ENCODE results near the gene CEP63.

CEP63 gene

DNA sequence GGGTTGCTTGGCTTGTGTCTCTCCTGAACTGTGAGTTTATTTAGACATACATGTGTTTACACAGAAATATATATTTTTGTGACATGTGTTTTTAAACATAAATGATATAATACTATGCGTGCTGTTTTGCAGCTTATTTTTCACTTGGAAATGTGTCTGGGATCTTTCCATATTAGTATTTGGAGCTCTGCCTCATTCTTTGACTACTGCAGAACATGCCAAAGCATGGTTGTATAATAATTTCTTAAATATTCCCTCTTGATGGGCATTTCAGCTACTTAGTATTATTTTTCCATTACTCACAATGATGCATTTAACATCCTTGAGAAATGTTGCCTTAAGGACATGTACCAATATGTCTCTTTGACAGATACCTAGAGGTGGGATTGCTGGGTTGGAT lies 19.5 kb upstream of the CEP63 start:
- FAIRE-seq (no peak), DNase-seq (ENCODE audit: insufficient read length, low spot score) (no peak)

DNA sequence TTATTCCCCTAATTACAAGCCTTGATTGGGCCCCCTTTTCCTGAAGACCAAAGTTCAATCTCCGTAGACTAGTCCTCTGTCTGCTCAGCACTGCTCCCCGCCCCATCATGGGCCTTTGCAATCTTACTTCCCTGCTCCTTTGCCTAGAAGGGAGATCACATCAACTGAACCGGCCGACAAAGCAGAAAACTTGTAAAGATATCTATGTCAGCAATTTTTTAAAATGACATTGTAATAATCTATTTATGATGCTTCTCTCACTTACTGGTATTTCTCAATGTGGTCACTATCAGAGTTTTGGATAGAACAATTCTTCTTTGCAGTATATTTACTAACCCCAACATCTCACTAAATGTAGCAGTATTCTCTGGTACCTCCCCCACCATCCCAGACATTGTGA lies 17.3 kb upstream of the CEP63 start:
- DNase-seq (ENCODE audit: insufficient read length, low spot score) (no peak), FAIRE-seq (no peak)

DNA sequence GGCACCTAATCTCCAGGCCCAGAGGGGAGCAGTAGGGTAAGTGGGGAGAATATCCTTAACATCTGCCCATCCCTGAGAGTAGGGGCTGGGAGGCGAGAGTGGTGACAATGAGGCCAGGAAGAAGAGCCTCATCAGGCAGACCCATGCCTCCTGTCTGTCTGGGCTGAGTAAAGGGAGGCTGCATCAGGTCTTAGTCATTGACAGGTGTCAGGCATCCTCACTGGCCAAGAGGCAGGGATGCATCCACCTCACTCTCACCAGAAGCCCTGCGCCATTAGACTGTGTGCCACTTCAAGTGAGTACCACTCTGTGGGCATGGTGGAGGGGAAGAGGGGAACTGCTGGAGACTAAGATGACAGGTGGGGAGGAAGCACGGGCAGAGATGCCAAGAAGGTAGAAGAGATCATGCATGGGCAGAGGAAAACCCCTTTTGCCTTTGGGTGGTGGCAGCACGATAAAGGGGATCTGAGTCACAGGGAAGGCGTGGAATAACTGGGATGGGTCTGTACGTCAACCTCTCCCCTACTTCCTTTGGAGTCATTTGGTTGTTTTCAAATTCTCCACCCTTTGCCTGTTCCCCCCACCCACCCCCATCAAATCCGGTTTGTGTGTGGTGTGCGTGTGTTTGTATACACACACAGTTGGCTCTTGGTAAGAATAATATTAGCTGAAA lies 14.2 kb upstream of the CEP63 start:
- DNase-seq (ENCODE audit: insufficient read length, low spot score) (no peak), FAIRE-seq (no peak)

DNA sequence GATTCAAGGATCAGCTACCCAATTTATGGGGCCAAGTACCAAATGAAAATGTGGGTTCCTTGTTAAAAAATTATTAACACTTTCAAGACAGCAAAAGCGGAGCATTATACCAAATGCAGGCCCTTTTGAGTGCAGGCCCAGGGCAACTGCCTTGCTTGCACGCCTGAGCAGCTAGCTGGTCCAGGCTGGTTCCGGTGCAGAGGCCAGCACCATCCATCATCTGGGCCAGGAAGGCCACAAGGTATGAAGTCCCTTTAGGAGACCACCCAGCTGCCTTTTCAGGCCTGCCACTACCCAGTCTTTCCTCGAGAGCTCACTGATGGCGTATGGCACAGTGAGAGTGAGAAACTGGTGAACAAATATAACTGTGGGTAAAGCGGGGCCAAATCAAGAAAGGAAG lies 13.0 kb upstream of the CEP63 start:
- no peak for FAIRE-seq
- no peak for DNase-seq (ENCODE audit: insufficient read length, low spot score)

DNA sequence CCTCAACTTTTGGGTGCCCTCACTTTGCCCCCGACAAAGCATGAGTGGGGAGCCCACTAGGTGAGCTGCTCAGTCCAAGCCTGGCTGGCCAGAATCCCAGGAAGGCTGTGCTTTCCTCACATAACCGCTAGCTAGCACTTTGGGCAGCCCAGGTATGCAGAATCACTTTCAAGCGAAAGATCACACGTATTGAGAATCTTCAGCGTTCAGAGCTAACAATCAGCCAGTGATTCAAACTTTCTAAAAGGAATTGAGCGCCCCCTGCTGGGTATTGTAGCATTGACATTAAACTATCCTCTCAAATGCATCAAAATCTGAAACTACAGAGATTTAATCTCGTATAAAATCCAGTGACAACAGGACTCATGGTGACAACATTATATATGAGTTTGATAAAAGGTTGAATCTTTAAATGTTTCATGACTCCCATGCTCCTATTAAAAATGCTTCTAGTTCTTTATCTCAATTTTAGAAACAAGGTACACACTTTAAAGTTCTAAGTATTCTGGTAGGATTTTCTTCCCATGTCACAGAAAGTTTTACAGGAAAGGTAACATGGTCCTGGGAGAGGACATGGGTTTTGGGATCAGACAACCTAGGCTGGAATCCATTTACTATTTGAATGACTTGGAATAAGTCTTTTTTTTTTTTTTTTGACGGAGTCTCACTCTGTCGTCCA lies 11.8 kb upstream of the CEP63 start:
- FAIRE-seq (peak; percentile 93), DNase-seq (ENCODE audit: insufficient read length, low spot score) (no peak)

DNA sequence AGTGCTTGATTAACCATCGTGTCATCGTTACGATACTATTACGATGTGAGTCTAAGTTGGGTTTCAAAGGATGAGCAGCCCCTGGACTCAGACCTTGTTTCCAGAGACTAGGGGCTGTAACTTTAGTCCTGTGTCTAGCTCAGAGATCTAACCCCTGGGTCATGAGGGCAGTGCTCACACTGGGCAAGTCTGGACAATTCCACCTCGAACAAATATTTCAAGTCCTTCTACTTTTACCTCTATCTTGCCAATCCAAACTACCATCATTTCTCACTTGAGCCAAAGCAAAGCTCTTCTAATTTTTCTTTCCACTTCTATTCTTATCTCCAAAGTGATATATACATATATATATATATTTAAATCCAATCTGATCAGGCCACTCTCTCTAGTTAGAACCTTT lies 10.9 kb upstream of the CEP63 start:
- no peak for FAIRE-seq

DNA sequence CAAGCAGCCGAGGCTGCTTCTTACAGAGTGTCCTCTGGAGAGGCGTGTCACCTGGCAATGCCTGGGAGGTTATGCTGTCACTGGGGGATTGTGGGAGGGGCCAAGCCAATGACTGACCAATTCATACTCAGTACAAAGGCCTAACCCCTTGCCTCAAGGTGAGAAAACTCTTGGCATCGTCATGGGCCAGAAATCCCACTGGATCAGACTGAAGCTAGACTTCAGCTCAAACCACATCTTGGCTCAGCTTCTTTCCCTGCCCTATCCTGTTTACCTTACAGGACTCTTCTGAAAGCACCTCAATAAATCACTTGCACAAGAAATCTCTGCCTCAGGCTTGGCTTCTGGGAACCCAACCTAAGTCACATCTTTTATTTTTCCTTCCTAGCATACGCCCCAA lies 9.6 kb upstream of the CEP63 start:
- FAIRE-seq, result no peak

More for the DNA sequence above, 10.9 kb upstream of the CEP63 start:
- no peak for DNase-seq (ENCODE audit: insufficient read length, low spot score)

DNA sequence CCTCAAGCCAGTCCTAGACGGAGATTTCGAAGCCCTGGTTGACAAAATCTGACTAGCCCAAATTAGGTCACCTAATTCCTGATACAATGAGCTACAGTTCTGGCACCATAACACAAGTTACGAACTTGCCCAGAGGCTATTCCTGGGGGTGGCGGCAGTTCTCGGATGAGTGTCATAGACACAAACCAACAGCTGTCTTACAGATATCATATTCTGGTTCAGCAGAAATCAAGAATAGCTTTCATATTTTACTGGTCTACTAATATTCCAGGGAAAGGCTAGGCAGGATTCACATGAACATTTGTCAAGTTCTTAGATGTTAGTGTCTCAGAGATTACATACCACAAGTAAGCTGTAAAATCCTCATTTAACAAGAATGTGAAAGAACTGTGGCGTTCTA lies 8.9 kb upstream of the CEP63 start:
- DNase-seq (ENCODE audit: insufficient read length, low spot score), result no peak
- no peak for FAIRE-seq

More for the DNA sequence above, 9.6 kb upstream of the CEP63 start:
- DNase-seq (ENCODE audit: insufficient read length, low spot score), result no peak

DNA sequence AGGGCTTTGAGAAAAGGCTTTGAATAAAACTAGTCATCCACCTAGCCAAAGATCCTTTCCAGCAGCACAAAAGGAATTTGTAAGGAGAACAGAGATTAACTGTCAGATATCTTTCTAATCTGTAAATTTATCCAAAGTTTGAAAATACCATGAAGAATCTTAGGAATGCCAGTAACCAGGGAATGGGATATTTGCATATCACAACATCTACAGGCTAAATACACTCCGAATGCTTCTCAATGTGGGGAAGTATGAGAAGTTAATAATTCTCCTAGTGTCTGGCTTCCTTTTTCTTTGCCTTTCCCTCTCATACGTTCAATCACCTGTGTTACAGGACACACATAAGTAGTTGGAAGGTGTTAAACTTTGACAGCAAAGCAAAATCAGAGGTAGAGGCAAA lies 7.9 kb upstream of the CEP63 start:
- DNase-seq (ENCODE audit: insufficient read length, low spot score), result no peak
- no peak for FAIRE-seq

DNA sequence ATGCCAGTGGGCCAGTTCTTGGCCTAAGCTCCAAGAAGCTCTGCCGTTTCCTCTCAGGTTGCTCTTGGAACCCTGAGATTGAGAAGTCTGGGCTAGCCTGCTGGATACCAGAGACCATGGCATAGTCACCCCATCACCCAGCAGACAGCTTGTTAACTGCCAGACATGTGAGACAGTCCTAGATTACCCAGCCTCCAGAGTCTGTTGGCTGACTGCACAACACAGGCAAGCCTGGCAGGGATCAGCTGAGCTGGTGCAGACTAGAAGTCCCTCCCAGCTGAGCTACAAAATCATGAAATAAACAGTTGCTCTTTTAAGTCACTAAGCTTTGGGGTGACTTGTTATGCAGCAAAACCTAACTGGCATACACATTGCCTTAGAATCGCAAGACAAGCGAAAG lies 5.3 kb upstream of the CEP63 start:
- no peak for FAIRE-seq

DNA sequence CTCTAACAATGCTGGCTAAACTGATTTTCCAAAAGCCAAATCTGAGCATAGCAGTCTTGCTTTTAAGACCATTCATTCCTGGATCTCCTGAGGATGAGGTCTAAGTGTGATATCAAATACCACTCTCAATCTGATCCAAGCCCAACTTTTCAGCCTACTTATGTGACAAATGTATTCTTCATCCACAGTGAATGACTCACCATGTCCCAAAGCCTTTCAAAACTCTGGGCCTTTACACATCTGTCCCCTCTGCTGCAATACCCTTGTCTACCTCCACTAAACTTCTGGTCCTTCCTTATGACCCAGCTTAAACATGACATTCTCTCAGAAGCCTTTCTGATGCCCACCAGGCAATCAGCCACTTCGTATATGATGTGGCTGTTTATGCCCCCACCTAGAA lies 4.7 kb upstream of the CEP63 start:
- FAIRE-seq, result no peak
- no peak for DNase-seq (ENCODE audit: insufficient read length, low spot score)

More for the DNA sequence above, 5.3 kb upstream of the CEP63 start:
- no peak for DNase-seq (ENCODE audit: insufficient read length, low spot score)

DNA sequence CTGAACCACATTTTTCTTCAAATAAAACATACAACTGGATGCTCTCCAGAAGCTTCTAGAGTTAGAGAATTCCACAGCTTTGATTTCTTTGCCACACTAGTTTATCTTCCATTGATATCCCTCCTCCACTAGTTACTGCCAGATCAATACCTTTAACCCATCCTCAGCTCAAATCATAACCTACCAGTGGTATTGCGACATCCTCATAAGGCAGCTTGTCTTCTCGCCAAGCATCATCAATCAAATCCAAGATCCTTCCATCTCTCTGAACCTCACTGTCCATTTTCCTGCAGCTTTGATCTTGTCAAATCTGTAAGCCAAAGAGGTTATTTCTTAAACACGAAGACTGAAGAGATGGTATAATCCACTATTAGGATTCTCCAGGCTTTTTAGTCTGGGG lies 3.2 kb upstream of the CEP63 start:
- FAIRE-seq (no peak), DNase-seq (ENCODE audit: insufficient read length, low spot score) (no peak)

DNA sequence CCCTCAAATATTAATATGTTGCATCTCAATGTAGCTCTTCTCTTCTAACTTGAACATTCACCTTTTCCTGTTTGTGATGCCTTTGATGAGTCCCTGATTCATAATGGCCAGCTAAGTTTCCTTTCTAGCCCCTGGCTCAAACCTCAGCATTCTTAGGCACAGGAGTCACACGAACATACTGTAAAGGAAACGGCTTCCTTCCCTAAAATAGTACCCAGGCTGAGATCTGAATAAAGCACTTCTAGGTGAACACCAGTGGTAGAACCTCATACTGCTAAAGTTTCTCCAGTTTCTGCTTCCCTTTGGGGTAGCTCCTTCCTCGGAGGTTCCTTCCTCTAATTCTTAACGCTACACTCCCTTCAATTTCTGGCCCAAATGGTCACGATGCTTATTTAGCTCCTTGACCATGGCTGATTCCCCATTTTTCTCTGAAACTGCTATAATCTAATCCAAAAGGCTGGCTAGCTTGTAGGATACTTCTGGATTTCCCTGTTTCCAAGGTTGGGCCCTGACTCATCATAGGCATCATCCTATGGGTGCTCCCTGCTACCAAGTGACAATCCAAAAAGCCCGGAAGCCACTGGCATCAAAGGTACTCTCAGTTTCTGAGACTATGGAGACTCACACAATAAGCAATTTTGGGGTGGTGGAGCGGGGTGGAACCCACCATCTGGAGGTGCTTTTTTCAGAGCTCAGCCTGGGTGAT lies 2.5 kb upstream of the CEP63 start:
- FAIRE-seq (no peak), DNase-seq (ENCODE audit: insufficient read length, low spot score) (no peak)

DNA sequence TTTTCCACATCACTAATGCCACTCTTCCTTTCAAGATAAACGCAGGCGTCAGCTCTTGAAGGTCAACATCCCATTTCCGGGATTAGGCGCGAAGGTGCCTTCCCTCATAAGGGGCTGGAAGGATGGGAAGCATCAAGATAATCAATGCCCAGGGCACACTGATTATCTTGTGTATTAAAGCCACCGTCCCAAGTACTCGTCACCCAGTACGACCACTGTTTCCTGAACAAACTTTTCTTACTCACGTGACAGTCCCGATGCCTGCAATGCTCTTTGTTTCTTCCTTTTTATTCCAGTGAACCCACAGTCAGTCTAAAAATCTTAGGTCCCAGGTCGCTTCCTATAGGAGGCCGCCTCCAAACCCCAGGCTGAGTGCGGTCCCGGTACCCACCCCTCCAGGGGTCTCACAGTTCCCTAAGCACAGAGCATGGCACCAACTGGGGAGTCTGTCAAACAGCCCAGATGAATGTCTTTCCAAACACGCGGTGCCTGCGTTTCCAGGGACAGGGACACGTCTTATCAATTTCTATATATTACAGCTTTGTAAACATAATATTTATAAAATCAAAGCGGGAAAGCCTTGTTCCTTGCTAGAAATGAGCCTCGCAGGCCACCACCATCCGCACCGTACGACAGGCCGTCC lies 661 bp upstream of the CEP63 start:
- FAIRE-seq (peak; percentile 90), DNase-seq (ENCODE audit: insufficient read length, low spot score) (no peak)

DNA sequence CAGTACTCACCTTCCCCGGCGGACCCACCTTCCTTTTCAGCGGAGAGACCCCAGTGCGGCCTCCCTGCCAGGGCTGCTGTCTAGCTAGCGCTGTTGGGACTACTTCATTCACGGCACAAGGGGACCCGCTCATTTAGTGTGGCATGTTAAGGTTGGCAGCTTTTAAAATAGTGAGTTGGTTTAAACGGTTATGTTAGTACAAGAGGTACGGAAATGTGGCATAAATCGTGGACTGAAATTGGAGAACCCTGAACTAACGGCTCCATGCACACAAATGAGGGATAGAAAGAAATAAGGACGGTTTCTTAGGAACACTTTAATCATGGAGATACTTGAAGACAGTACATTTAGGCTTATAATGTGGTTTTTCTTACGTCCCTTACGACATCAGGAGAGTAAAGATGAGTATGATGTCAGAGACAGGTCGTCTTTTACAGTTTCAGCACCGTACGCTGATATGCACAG lies 752 bp downstream of the CEP63 start:
- peak; percentile 58 for FAIRE-seq
- DNase-seq (ENCODE audit: insufficient read length, low spot score), result no peak

DNA sequence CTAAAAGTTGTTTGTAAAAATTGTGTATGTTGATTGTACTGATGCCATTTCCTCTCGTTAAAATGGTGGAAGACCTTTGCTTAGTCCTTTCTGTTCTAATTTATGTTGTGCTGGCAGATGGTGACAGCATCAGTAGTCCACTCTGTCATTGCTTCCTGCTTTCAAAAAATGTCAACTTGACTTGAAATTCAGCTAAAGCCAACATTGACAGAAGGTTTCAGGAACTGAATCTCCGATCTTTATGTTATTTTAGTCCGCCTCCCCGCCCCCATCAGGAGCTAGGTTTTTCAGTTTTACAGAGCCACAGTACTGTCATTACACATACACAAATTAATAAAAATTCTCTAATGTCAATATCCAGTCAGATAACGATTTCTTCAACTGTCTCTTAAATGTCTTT lies 1.5 kb downstream of the CEP63 start:
- peak; percentile 79 for FAIRE-seq
- no peak for DNase-seq (ENCODE audit: insufficient read length, low spot score)

DNA sequence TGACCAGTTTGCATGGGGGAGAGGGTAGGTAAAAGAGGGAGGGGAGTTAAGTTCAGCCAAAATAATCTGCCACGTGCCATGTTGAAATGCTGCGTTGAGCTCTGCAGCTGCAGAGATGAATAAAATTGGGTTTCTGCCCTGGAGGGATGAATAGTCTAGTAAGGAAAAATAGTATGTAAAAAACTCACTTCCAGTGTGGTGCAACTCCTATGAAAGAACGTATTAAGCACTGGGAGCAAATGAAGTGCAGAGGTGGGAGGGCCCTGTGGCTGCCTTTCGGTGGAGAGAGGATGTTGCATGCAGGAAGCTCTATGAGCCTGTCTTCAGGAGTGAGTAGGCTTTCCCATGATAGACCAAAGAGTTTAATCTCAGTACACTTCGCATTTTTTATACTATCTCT lies 8.6 kb downstream of the CEP63 start:
- DNase-seq (ENCODE audit: insufficient read length, low spot score), result no peak
- FAIRE-seq, result no peak

DNA sequence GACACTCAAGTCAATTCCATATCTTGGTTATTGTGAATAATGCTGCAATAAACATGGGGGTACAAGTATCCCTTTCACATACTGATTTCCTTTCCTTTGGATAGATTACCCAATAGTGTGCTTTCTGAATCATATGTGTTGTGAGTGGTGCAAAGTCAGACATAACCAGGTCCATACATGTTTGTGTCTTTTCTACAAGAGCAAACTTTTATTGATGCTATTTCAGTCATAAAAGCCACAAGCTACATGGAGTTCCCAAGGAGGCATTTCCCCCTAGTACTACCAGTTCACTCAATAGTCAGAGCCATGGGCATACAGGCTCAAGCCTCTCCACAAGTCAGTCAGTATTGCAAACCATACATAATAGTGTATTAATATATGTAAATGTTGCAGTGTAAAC lies 10.1 kb downstream of the CEP63 start:
- FAIRE-seq (no peak), DNase-seq (ENCODE audit: insufficient read length, low spot score) (no peak)

DNA sequence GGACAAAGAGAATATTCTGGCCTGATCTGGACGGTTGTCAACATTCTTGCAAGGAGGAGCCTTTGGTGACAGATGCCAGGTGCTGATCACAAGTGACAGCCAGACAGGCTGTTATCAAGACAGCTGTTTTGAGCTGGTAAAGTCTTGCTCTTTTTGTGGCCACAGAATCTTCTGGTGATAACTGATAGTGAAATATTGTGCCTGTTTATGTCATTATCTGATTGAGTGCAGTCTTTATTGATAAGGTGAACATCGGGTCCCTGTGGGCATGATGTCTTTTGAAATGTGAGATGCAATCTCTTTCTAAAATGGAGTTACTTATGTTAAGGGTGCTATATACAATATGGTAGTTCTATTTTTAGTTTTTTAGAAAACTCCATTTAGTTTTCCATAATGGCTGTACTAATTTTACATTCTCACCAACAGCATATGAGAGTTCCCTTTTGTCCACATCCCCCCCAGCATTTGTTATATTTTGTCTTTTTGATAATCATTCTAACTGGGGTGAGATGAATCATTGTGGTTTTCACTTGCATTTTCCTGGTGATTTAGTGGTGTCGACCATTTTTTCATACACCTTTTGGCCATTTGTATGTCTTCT lies 10.7 kb downstream of the CEP63 start:
- FAIRE-seq (peak; percentile 42), DNase-seq (ENCODE audit: insufficient read length, low spot score) (no peak)

DNA sequence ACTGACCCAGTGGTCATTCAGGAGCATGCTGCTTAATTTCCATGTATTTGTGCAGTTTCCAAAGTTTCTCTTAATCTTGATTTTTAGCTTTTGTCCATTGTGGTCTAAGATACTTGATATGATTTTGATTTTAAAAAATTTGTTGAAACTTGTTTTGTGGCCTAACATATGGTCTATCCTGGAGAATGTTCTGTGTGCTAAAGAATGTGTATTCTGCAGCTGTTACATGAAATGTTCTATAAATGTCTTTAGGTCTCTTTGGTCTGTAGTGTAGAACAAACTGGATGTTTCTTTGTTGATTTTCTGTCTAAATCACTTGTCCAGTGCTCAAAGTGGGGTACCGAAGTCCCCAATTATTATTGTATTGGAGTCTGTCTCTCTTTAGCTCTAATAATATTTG lies 17.4 kb downstream of the CEP63 start:
- no peak for FAIRE-seq
- DNase-seq (ENCODE audit: insufficient read length, low spot score), result no peak

DNA sequence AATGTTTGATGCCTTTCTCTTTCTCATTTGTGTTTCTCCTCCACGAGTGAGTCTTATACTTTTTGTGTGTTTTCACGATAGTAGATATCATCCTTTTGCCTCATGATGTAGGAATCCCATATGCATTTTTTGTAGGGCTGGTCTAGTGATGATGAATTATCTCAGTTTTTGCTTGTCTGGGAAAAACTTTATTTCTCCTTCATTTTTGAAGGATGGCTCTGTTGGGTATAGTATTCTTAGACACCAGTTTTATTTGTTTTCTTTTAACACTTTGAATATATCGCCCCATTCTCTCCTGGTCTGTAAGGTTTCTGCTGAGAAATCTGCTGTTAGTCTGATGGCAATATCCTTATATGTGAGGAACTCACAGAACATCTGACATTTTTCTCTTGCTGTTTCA lies 18.3 kb downstream of the CEP63 start:
- FAIRE-seq (peak; percentile 40), DNase-seq (ENCODE audit: insufficient read length, low spot score) (no peak)

Measured in GM19239 (cell line).